B cell (primary cell): Measurements from ENCODE around the gene M6PR. TPM values are rescaled to one million over a fixed set of nuclear protein-coding genes. Genes with fewer than 3 reads are reported as not detected.

Experiments used
- ATAC-seq: fragments of 200-7000 bp; cut with Tn5 transposase; one replicate; pipeline ENCODE4 v1.10.0; 2021; ENCODE audit warnings: low read depth, mild to moderate bottlenecking, moderate number of reproducible peaks, moderate library complexity
- CTCF ChIA-PET: fragments of 350-600 bp; sonication (Branson Sonifier 250); formaldehyde crosslinking; loops from one replicate; lab custom pipeline; 2021; ENCODE audit warnings: antibody characterized with exemption, inconsistent platforms; lab: Charles Lee
- POLR2A ChIA-PET: fragments of 350-600 bp; sonication (Branson Sonifier 250); formaldehyde crosslinking; loops from one replicate; lab custom pipeline; 2021; ENCODE audit warnings: antibody characterized with exemption; lab: Charles Lee
- DNase-seq: peaks from one replicate; pipeline ENCODE4 v3.0.0; 2013
- H2AFZ ChIP-seq: 2 replicates; pipeline ENCODE4 v1.6.1; 2012; ENCODE audit warnings: mild to moderate bottlenecking, low read depth, low read length; ENCODE audit not compliant: insufficient read depth, poor library complexity, severe bottlenecking
- H3K27ac ChIP-seq, 2 donors: 1 replicate in 1 of 2; 2 replicates in 1 of 2; pipeline ENCODE4 v1.5.1; 2012 to 2013; ENCODE audit warnings: low read length in 2 of 2, mild to moderate bottlenecking in 2 of 2, moderate library complexity in 1 of 2
- H3K27me3 ChIP-seq, 4 experiments: fragments of 200-600 bp in 1 of 4; sonication (generic) in 1 of 4; replicated peaks in 1 of 4; 1 replicate in 2 of 4; 2 replicates in 2 of 4; pipeline versions ENCODE4 v1.6.1 to v1.7.0; 2013 to 2016; ENCODE audit warnings: low read length in 3 of 4, mild to moderate bottlenecking in 2 of 4, mixed read lengths in 1 of 4, moderate library complexity in 1 of 4; ENCODE audit not compliant: insufficient read depth in 4 of 4, control insufficient read depth in 3 of 4; ENCODE audit errors: control extremely low read depth in 1 of 4
- H3K36me3 ChIP-seq, 2 experiments: replicated peaks in 1 of 2; 1 replicate in 1 of 2; 2 replicates in 1 of 2; pipeline versions ENCODE4 v1.6.1 to v1.7.1; 2013; ENCODE audit warnings: low read length in 1 of 2; ENCODE audit not compliant: insufficient read depth in 2 of 2, control insufficient read depth in 1 of 2; ENCODE audit errors: control extremely low read depth in 1 of 2, extremely low read depth in 1 of 2
- H3K4me1 ChIP-seq, 2 donors: fragments of 200-600 bp in 1 of 2; sonication (generic) in 1 of 2; 1 replicate in 1 of 2; 2 replicates in 1 of 2; pipeline versions ENCODE4 v1.5.1 to v1.6.1; 2013 to 2017; ENCODE audit warnings: low read length in 2 of 2; ENCODE audit not compliant: control insufficient read depth in 2 of 2, insufficient read depth in 2 of 2
- H3K4me2 ChIP-seq: replicated peaks from 2 replicates; pipeline ENCODE3; 2012; ENCODE audit warnings: mild to moderate bottlenecking, low read depth, low read length; ENCODE audit not compliant: poor library complexity, severe bottlenecking
- H3K4me3 ChIP-seq, 5 experiments: fragments of 200-600 bp in 1 of 5; sonication (generic) in 1 of 5; 1 replicate in 3 of 5; 2 replicates in 2 of 5; pipeline versions ENCODE4 v1.5.1 to v1.7.0; 2011 to 2016; ENCODE audit warnings: low read length in 4 of 5, mild to moderate bottlenecking in 4 of 5, low read depth in 2 of 5, control low read depth in 1 of 5, moderate library complexity in 1 of 5; ENCODE audit not compliant: insufficient read depth in 1 of 5; ENCODE audit errors: control extremely low read depth in 1 of 5, extremely low read depth in 1 of 5
- H3K79me2 ChIP-seq: fragments of 200-600 bp; sonication (generic); one replicate; pipeline ENCODE4 v1.6.0; 2016; ENCODE audit warnings: low read length; ENCODE audit not compliant: control insufficient read depth, insufficient read depth
- H3K9ac ChIP-seq: fragments of 200-600 bp; sonication (generic); 2 replicates; pipeline ENCODE4 v1.6.1; 2017; ENCODE audit warnings: mild to moderate bottlenecking, low read length, moderate library complexity
- H3K9me3 ChIP-seq, 3 donors: one replicate each; pipeline versions ENCODE4 v1.6.1 to v1.7.1; 2013; ENCODE audit warnings: low read length in 2 of 3; ENCODE audit not compliant: control insufficient read depth in 2 of 3, insufficient read depth in 1 of 3; ENCODE audit errors: control extremely low read depth in 1 of 3
- H4K20me1 ChIP-seq: 2 replicates; pipeline ENCODE4 v1.6.0; 2012; ENCODE audit warnings: mild to moderate bottlenecking, low read length; ENCODE audit not compliant: insufficient read depth, control insufficient read depth, poor library complexity, severe bottlenecking
- H3K27ac Mint-ChIP-seq: one replicate; pipeline ENCODE4 v1.8.0; 2021; ENCODE audit warnings: mixed read lengths
- H3K27me3 Mint-ChIP-seq: one replicate; pipeline ENCODE4 v1.8.0; 2021; ENCODE audit warnings: mixed read lengths
- H3K4me1 Mint-ChIP-seq: one replicate; pipeline ENCODE4 v1.8.0; 2021; ENCODE audit warnings: mixed read lengths
- H3K4me3 Mint-ChIP-seq: one replicate; pipeline ENCODE4 v1.8.0; 2021; ENCODE audit warnings: mixed read lengths
- H3K9me3 Mint-ChIP-seq: one replicate; pipeline ENCODE4 v1.8.0; 2022; ENCODE audit warnings: mixed read lengths; ENCODE audit not compliant: insufficient read depth
- EZH2 ChIP-seq: IDR thresholded peaks from 2 replicates; pipeline ENCODE4 v1.6.1; 2012; ENCODE audit warnings: borderline replicate concordance, low read depth, mild to moderate bottlenecking, moderate library complexity, low read length; ENCODE audit not compliant: insufficient read depth, poor library complexity, severe bottlenecking
- WGBS: methylation state at CpG from one replicate; pipeline ENCODE4 v1.1.5; 2013; ENCODE audit warnings: missing lambda C conversion rate; ENCODE audit not compliant: insufficient coverage; 5-methylcytosine and 5-hydroxymethylcytosine counted together
- intact Hi-C: fragments of 100-400 bp; cut with micrococcal nuclease; formaldehyde crosslinking; loops from one replicate; pipeline ENCODE4 v1.10.0; 2022
- polyA plus RNA-seq: library from polyadenylated mRNA; depleted of rRNA; stranded (reverse); fragments of >200 nt; gene quantifications from 2 replicates; pipeline ENCODE4 v1.2.3, GENCODE V29; 2012
- total RNA-seq, 2 donors: library from RNA; stranded (reverse); fragments of 120-200 nt in 1 of 2; gene quantifications; 1 replicate in 1 of 2; 2 replicates in 1 of 2; pipeline versions ENCODE4 v1.2.3 to v1.2.4, GENCODE V29; 2013 to 2022
- TF ChIP-seq, protein P1 (sequence below): fragments of 200-600 bp; IDR thresholded peaks from one replicate; pipeline ENCODE4 v1.8.0; 2022; ENCODE audit warnings: antibody characterized with exemption, mild to moderate bottlenecking

The M6PR gene
- total and polyA plus RNA-seq, 2 donors (not counting 1 experiment from before 2014, with no cell fraction given) = 58.8 to 204 TPM

DNA sequence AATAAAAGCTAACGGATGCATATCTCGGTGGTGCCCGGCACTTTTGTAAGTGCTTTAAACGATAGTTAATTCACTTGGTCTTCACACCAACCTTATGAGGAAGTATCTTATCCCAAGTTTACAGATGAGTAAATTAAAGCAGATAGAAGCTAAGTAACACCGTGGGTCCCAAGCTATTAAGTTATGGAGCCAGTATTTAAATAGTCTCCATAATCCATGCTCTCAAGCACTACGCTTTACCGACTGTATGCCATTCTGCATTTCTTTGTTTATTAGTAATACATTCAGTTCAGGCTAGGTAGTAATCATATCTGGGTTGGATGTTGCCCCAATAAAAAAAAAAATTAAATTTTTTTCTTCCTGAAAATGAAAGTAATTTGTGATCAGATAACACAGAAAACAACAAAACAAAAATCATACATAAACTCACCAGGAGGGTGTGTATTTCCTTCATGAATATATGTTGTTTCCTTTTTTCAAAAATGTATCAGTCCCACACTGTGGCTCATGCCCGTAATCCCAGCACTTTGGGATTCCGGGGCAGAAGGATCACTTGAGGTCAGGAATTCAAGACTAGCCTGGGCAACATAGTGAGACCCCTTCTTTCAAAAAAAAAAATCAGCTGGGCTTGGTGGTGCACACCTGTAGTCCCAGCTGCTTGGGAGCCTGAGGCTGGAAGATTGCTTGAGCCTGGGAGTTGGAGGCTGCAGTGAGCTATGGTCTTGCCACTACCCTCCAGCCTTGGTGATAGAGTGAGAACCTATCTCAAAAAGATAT lies 1.4 kb upstream of the M6PR start:
- ATAC-seq = no peak
- Histone ChIP-seq H3K9me3 (peaks cover 0 to 3% (median 0%) of the 10 kb centered on the region in 3 donors), H3K9ac (peak overlapping the region; percentile 98), H3K79me2 (peaks cover 61% of the 10 kb centered on the region), H3K27ac (peak overlapping the region; percentile 97 to 98), H3K27me3 (no peaks in the 10 kb centered on the region), H2AFZ (peak overlapping the region; percentile 78), H3K4me1 (peaks cover 31 to 35% of the 10 kb centered on the region in 2 donors), H4K20me1 (peaks cover 9% of the 10 kb centered on the region), H3K36me3 (peaks cover 0 to 5% of the 10 kb centered on the region in 2 experiments), H3K4me2 (peak overlapping the region; percentile 92), H3K4me3 (peak overlapping the region; percentile 67 to 99 (median 91))
- H3K9me3 Mint-ChIP-seq = no peaks in the 10 kb centered on the region
- no peaks in the 10 kb centered on the region for H3K27me3 Mint-ChIP-seq
- H3K4me1 Mint-ChIP-seq = peaks cover 44% of the 10 kb centered on the region
- peak overlapping the region; percentile 98 for H3K27ac Mint-ChIP-seq
- WGBS = 17% methylated on average over 2 of the region's 9 CpGs
- DNase-seq = peak; percentile 16
- intact Hi-C loops = loop anchor here (1.0 to 10.0 kb wide), 2 partner anchors 56 to 88 kb away; no protein-coding TSS in a partner anchor
- ChIA-PET POLR2A (no interaction called here), CTCF (interaction anchor here (0.8 to 3.6 kb wide), 5 partner anchors 39 to 99 kb away, joined by 3 to 14 read pairs (median 7); no protein-coding TSS in a partner anchor)
- TF ChIP-seq EZH2 = no peak
- TF ChIP-seq, protein P1, sequence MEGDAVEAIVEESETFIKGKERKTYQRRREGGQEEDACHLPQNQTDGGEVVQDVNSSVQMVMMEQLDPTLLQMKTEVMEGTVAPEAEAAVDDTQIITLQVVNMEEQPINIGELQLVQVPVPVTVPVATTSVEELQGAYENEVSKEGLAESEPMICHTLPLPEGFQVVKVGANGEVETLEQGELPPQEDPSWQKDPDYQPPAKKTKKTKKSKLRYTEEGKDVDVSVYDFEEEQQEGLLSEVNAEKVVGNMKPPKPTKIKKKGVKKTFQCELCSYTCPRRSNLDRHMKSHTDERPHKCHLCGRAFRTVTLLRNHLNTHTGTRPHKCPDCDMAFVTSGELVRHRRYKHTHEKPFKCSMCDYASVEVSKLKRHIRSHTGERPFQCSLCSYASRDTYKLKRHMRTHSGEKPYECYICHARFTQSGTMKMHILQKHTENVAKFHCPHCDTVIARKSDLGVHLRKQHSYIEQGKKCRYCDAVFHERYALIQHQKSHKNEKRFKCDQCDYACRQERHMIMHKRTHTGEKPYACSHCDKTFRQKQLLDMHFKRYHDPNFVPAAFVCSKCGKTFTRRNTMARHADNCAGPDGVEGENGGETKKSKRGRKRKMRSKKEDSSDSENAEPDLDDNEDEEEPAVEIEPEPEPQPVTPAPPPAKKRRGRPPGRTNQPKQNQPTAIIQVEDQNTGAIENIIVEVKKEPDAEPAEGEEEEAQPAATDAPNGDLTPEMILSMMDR = no peak
- peak overlapping the region; percentile 95 for H3K4me3 Mint-ChIP-seq

DNA sequence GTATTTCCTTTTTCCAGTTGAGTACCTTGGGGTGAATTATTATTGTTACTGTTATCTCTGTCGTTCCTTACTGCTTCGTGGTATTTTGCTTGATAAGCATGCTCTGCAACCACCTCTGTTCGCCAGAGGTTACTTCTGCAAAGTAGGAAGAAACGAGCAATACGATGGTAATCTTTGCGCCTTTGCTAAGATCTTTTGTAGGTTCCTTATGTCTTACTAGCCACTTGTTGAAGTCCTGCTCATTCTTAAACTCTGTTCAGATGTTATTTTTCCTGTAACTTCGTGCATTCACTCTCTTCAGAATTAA lies 729 bp upstream of the M6PR start:
- Histone ChIP-seq H4K20me1 (peaks cover 9% of the 10 kb centered on the region), H3K4me3 (peak overlapping the region; percentile 67 to 99 (median 91)), H3K27me3 (no peaks in the 10 kb centered on the region), H3K36me3 (peaks cover 2 to 12% of the 10 kb centered on the region in 2 experiments), H2AFZ (peak overlapping the region; percentile 78), H3K27ac (peak overlapping the region; percentile 97 to 98), H3K79me2 (peaks cover 57% of the 10 kb centered on the region), H3K9me3 (no peaks in the 10 kb centered on the region), H3K4me1 (peaks cover 31 to 35% of the 10 kb centered on the region in 2 donors), H3K9ac (peak overlapping the region; percentile 98), H3K4me2 (peak overlapping the region; percentile 92)
- Mint-ChIP-seq H3K9me3 (no peaks in the 10 kb centered on the region), H3K27me3 (no peaks in the 10 kb centered on the region), H3K4me1 (peaks cover 44% of the 10 kb centered on the region), H3K27ac (peak overlapping the region; percentile 98), H3K4me3 (peak overlapping the region; percentile 95)
- POLR2A ChIA-PET = interaction anchor here (0.8 to 1.2 kb wide), 2 partner anchors 36 to 308 kb away, joined by 3 to 7 read pairs; partner anchors contain the start of gene PHC1
- intact Hi-C loops = loop anchor here (1.0 to 10.0 kb wide), 2 partner anchors 55 to 89 kb away; no protein-coding TSS in a partner anchor
- CTCF ChIA-PET = interaction anchor here (0.9 to 3.6 kb wide), 7 partner anchors 38 to 265 kb away, joined by 3 to 14 read pairs (median 7); no protein-coding TSS in a partner anchor
- TF ChIP-seq, protein P1 = no peak
- TF ChIP-seq EZH2 = no peak
- ATAC-seq (peak; percentile 23), DNase-seq (no peak)
- WGBS = 0% methylated on average over 2 of the region's 7 CpGs
